CD4-positive, alpha-beta T cell treated with Interferon gamma for 1 hour (primary cell): ENCODE data around the gene TAAR2.
"Not testable (repeated sequence)": the region's sequence is repeated elsewhere in the genome, so short reads cannot be mapped to it uniquely, and the experiment has no call there.

Experiments used
- DNase-seq: peaks from one replicate; pipeline ENCODE4 v3.0.0-alpha.2; 2020

The TAAR2 gene

GRCh38 chr6:132624175-132624574 is at the start of gene TAAR2:
TSS of gene TAAR2 (minus strand) at chr6:132624275. CDS start at chr6:132624275, 0 bp downstream.
- no peak for DNase-seq

GRCh38 chr6:132673376-132674094 is 49.5 kb upstream of the TAAR2 start:
- DNase-seq = no peak

GRCh38 chr6:132671295-132671694 is 47.2 kb upstream of the TAAR2 start:
- DNase-seq = no peak

- DNase-seq = no peak
Measured at GRCh38 chr6:132669690-132670291, 45.7 kb upstream of the TAAR2 start.

GRCh38 chr6:132666118-132666517 is 42.0 kb upstream of the TAAR2 start:
- no peak for DNase-seq

- no peak for DNase-seq
Measured at GRCh38 chr6:132664309-132665034, 40.4 kb upstream of the TAAR2 start.

GRCh38 chr6:132663661-132664060 is 39.6 kb upstream of the TAAR2 start:
- DNase-seq = no peak

GRCh38 chr6:132661906-132662305 is 37.8 kb upstream of the TAAR2 start:
- DNase-seq = no peak

GRCh38 chr6:132659082-132659481 is 35.0 kb upstream of the TAAR2 start, which contains the start of gene TAAR1:
TSS of gene TAAR1 (minus strand) at chr6:132659182. CDS start at chr6:132646003, 13,179 bp downstream.
- no peak for DNase-seq

- DNase-seq = no peak
Measured at GRCh38 chr6:132651062-132651461, 27.0 kb upstream of the TAAR2 start.

GRCh38 chr6:132650429-132650828 is 26.4 kb upstream of the TAAR2 start:
- DNase-seq = no peak

GRCh38 chr6:132648828-132649227 is 24.8 kb upstream of the TAAR2 start:
- DNase-seq = no peak

GRCh38 chr6:132648356-132648755 is 24.3 kb upstream of the TAAR2 start:
- DNase-seq = no peak

GRCh38 chr6:132643547-132643946 is 19.5 kb upstream of the TAAR2 start:
- no peak for DNase-seq

- not testable (repeated sequence) for DNase-seq
Measured at GRCh38 chr6:132637135-132637534, 13.1 kb upstream of the TAAR2 start.

- not testable (repeated sequence) for DNase-seq
Measured at GRCh38 chr6:132635906-132636305, 11.8 kb upstream of the TAAR2 start.

GRCh38 chr6:132635288-132635687 is 11.2 kb upstream of the TAAR2 start:
- not testable (repeated sequence) for DNase-seq

GRCh38 chr6:132634796-132635195 is 10.7 kb upstream of the TAAR2 start:
- no peak for DNase-seq

- no peak for DNase-seq
Measured at GRCh38 chr6:132633362-132633761, 9.3 kb upstream of the TAAR2 start.

- no peak for DNase-seq
Measured at GRCh38 chr6:132623106-132623845, 799 bp downstream of the TAAR2 start.

- no peak for DNase-seq
Measured at GRCh38 chr6:132616677-132617076, 7.4 kb downstream of the TAAR2 start.

- no peak for DNase-seq
Measured at GRCh38 chr6:132614554-132614953, 9.5 kb downstream of the TAAR2 start.

GRCh38 chr6:132612449-132613108 is 11.5 kb downstream of the TAAR2 start:
- DNase-seq = no peak
